OCI-LY3 (cell line): ENCODE data around the gene CCL8.

Source experiments
- H2AFZ ChIP-seq: fragments of 200-600, 300-600 bp; shearing (Covaris generic); 2 replicates; pipeline ENCODE4 v1.6.0; 2014; ENCODE audit warnings: antibody characterized with exemption, low read depth, low read length
- H3K27ac ChIP-seq: fragments of 200-600, 300-600 bp; sonication (generic); 2 replicates; pipeline ENCODE4 v1.5.1; 2014; ENCODE audit warnings: mild to moderate bottlenecking, low read length, moderate library complexity, mixed read lengths
- H3K27me3 ChIP-seq: fragments of 200-600, 300-600 bp; sonication (generic); 2 replicates; pipeline ENCODE4 v1.6.1; 2014; ENCODE audit warnings: low read depth, low read length, mixed read lengths
- H3K36me3 ChIP-seq: fragments of 200-600, 300-600 bp; sonication (generic); replicated peaks from 2 replicates; pipeline ENCODE3; 2014; ENCODE audit warnings: low read depth, low read length, mixed read lengths
- H3K4me1 ChIP-seq: fragments of 300-600, 200-600 bp; sonication (generic); 2 replicates; pipeline ENCODE4 v1.6.1; 2014; ENCODE audit warnings: low read length, mixed read lengths
- H3K4me2 ChIP-seq: fragments of 200-600, 300-600 bp; sonication (generic); 2 replicates; pipeline ENCODE4 v1.6.1; 2014; ENCODE audit warnings: low read length, mixed read lengths
- H3K4me3 ChIP-seq: fragments of 300-600, 200-600 bp; sonication (generic); 2 replicates; pipeline ENCODE4 v1.5.1; 2014; ENCODE audit warnings: antibody characterized with exemption, mild to moderate bottlenecking, low read length, moderate library complexity
- H3K79me2 ChIP-seq: fragments of 300-600, 200-600 bp; shearing (Covaris generic); 2 replicates; pipeline ENCODE4 v1.6.1; 2014; ENCODE audit warnings: mild to moderate bottlenecking, low read length, mixed read lengths
- H3K9ac ChIP-seq: fragments of 300-600, 200-600 bp; shearing (Covaris generic); 2 replicates; pipeline ENCODE4 v1.6.0; 2014; ENCODE audit warnings: mild to moderate bottlenecking, low read length, moderate library complexity
- H3K9me3 ChIP-seq: fragments of 200-600, 300-600 bp; shearing (Covaris generic); 2 replicates; pipeline ENCODE4 v1.6.1; 2014; ENCODE audit warnings: low read length, mixed read lengths; ENCODE audit not compliant: insufficient read depth
- H4K20me1 ChIP-seq: fragments of 200-600, 300-600 bp; sonication (generic); 2 replicates; pipeline ENCODE4 v1.6.1; 2016; ENCODE audit warnings: low read length, mixed read lengths; ENCODE audit not compliant: insufficient read depth
- CTCF ChIP-seq: fragments of 200-600, 300-600 bp; sonication (generic); IDR thresholded peaks from 2 replicates; pipeline ENCODE4 v1.5.1; 2014; ENCODE audit warnings: antibody characterized with exemption, low read length, low read depth
- EZH2phosphoT487 ChIP-seq: fragments of 200-600 bp; shearing (Covaris generic); IDR thresholded peaks from 2 replicates; pipeline ENCODE4 v1.6.1; 2018; ENCODE audit warnings: antibody characterized with exemption, mixed run types, low read depth

The CCL8 gene

GRCh38 chr17:34283571-34283970, 35.7 kb upstream of the CCL8 start:
- H3K27ac ChIP-seq = no peak overlapping the region
- H3K4me3 ChIP-seq = no peak overlapping the region
- no peaks in the 10 kb centered on the region for H3K36me3 ChIP-seq
- no peak overlapping the region for H3K4me2 ChIP-seq
- no peak overlapping the region for H2AFZ ChIP-seq
- H3K27me3 ChIP-seq = peaks cover 48% of the 10 kb centered on the region
- H3K4me1 ChIP-seq = no peaks in the 10 kb centered on the region
- no peaks in the 10 kb centered on the region for H3K9me3 ChIP-seq
- no peaks in the 10 kb centered on the region for H3K79me2 ChIP-seq
- no peaks in the 10 kb centered on the region for H4K20me1 ChIP-seq
- no peak overlapping the region for H3K9ac ChIP-seq
- no peak for TF ChIP-seq CTCF
- no peak for TF ChIP-seq EZH2phosphoT487

DNA sequence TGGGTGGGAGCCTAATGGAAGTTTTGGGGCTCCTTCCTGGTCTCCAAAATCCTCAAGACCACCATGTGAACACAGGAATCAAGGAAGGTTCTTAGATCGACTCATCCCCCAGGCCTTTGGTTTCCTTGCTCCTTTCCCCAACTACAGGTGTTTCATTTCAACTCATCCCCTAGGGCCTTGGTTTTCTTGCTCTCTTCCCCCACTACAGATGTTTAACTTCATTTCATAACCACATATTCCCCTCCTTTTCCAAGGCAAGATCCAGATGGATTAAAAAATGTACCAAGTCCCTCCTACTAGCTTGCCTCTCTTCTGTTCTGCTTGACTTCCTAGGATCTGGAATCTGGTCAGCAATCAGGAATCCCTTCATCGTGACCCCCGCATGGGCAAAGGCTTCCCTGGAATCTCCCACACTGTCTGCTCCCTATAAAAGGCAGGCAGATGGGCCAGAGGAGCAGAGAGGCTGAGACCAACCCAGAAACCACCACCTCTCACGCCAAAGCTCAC, 33.9 kb upstream of the CCL8 start, which contains the start of gene CCL11:
Gene CCL11 (plus strand): TSS at position 457 of the 507 bp plus-strand sequence. CDS start 67 bp downstream, outside the sequence.
- no peak for TF ChIP-seq CTCF
- no peak for TF ChIP-seq EZH2phosphoT487
- no peaks in the 10 kb centered on the region for H3K4me1 ChIP-seq
- H3K36me3 ChIP-seq = no peaks in the 10 kb centered on the region
- H3K4me3 ChIP-seq = no peak within 1 kb of the TSS
- no peak within 1 kb of the TSS for H3K9ac ChIP-seq
- H4K20me1 ChIP-seq = no peaks in the 10 kb centered on the region
- H3K27me3 ChIP-seq = peaks cover 66% of the 10 kb centered on the region
- H3K27ac ChIP-seq = no peak within 1 kb of the TSS
- H3K9me3 ChIP-seq = no peaks in the 10 kb centered on the region
- no peaks in the 10 kb centered on the region for H3K79me2 ChIP-seq
- no peak within 1 kb of the TSS for H2AFZ ChIP-seq
- H3K4me2 ChIP-seq = no peak within 1 kb of the TSS

GRCh38 chr17:34287875-34288274, 31.4 kb upstream of the CCL8 start:
- Histone ChIP-seq H3K27ac (no peak overlapping the region), H4K20me1 (no peaks in the 10 kb centered on the region), H3K4me3 (no peak overlapping the region), H3K4me2 (no peak overlapping the region), H3K9ac (no peak overlapping the region), H3K4me1 (no peaks in the 10 kb centered on the region), H2AFZ (no peak overlapping the region), H3K27me3 (peaks cover 76% of the 10 kb centered on the region), H3K9me3 (no peaks in the 10 kb centered on the region), H3K36me3 (no peaks in the 10 kb centered on the region), H3K79me2 (no peaks in the 10 kb centered on the region)
- TF ChIP-seq EZH2phosphoT487 (no peak), CTCF (no peak)

DNA sequence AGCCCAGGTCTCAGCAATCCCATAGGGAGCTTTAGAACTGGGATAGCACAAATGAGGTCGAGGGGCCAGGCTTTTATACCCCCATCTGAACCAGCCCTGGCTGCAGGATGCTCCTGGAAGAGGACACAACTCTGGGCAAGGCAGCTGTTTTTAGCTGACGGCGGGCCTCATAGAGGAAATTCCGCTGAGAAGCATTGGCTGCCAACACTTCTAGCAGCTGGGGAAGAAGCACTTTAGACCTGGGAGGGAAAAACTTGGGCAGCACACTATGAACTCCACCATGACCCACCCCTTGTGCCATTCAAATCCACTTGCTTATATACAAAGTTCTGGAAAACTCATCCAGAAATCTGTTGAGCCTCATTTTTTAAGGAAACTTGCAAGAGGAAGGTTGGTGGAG, 28.6 kb upstream of the CCL8 start:
- Histone ChIP-seq H3K27me3 (peaks cover 58% of the 10 kb centered on the region), H3K79me2 (no peaks in the 10 kb centered on the region), H3K36me3 (no peaks in the 10 kb centered on the region), H3K9ac (no peak overlapping the region), H3K4me1 (no peaks in the 10 kb centered on the region), H3K9me3 (no peaks in the 10 kb centered on the region), H4K20me1 (no peaks in the 10 kb centered on the region), H3K4me3 (no peak overlapping the region), H3K27ac (no peak overlapping the region), H2AFZ (no peak overlapping the region), H3K4me2 (no peak overlapping the region)
- no peak for TF ChIP-seq CTCF
- TF ChIP-seq EZH2phosphoT487 = no peak
